ENCODE results near the gene CEP112.
"Not testable (repeated sequence)": the region's sequence is repeated elsewhere in the genome, so short reads cannot be mapped to it uniquely, and the experiment has no call there.

CEP112 gene

GRCh38 chr17:66210208-66210574, 18.3 kb upstream of the CEP112 start:
- no peak for DNase-seq

GRCh38 chr17:66207936-66208335, 16.0 kb upstream of the CEP112 start:
- DNase-seq, result no peak

GRCh38 chr17:66203274-66204015, 11.5 kb upstream of the CEP112 start:
- no peak for DNase-seq

GRCh38 chr17:66200685-66201092, 8.8 kb upstream of the CEP112 start:
- peak; percentile 34 for DNase-seq

- no peak for DNase-seq
These were observed 6.3 kb upstream of the CEP112 start for GRCh38 chr17:66198242-66198641.

GRCh38 chr17:66192378-66192687, 400 bp upstream of the CEP112 start:
- DNase-seq, result no peak

GRCh38 chr17:66190738-66191592, 968 bp downstream of the CEP112 start:
- peak; percentile 15 for DNase-seq

- no peak for DNase-seq
These were observed 4.2 kb downstream of the CEP112 start for GRCh38 chr17:66187718-66188117.

- no peak for DNase-seq
These were observed 6.1 kb downstream of the CEP112 start for GRCh38 chr17:66185862-66186261.

- DNase-seq, result no peak
These were observed 7.5 kb downstream of the CEP112 start for GRCh38 chr17:66184392-66184791.

- DNase-seq, result no peak
These were observed 8.4 kb downstream of the CEP112 start for GRCh38 chr17:66183529-66183928.

GRCh38 chr17:66178642-66179041, 13.3 kb downstream of the CEP112 start:
- DNase-seq, result no peak

- DNase-seq, result no peak
These were observed 14.9 kb downstream of the CEP112 start for GRCh38 chr17:66177048-66177447.

- no peak for DNase-seq
These were observed 16.0 kb downstream of the CEP112 start for GRCh38 chr17:66175892-66176291.

GRCh38 chr17:66172691-66173223, 19.2 kb downstream of the CEP112 start:
- DNase-seq, result no peak

- no peak for DNase-seq
These were observed 19.8 kb downstream of the CEP112 start for GRCh38 chr17:66172144-66172543.

- no peak for DNase-seq
These were observed 20.2 kb downstream of the CEP112 start for GRCh38 chr17:66171692-66172091.

- no peak for DNase-seq
These were observed 20.8 kb downstream of the CEP112 start for GRCh38 chr17:66171172-66171571.

- DNase-seq, result no peak
These were observed 22.1 kb downstream of the CEP112 start for GRCh38 chr17:66169839-66170238.

GRCh38 chr17:66167189-66167815, 24.6 kb downstream of the CEP112 start:
- peak; percentile 31 for DNase-seq

GRCh38 chr17:66165537-66166123, 26.3 kb downstream of the CEP112 start:
- peak; percentile 54 for DNase-seq

GRCh38 chr17:66155055-66155454, 36.9 kb downstream of the CEP112 start:
- not testable (repeated sequence) for DNase-seq

GRCh38 chr17:66152756-66153155, 39.2 kb downstream of the CEP112 start:
- DNase-seq, result no peak

Data from RPMI8226 (cell line).